Kidney epithelial cell (primary cell): Measurements from ENCODE around the gene ACTR3C. TPM values are rescaled to one million over a fixed set of nuclear protein-coding genes. Genes with fewer than 3 reads are reported as not detected.
A peak's percentile ranks its signal among the peaks of the same experiment; 100 is the strongest.
"Not testable (repeated sequence)": the region's sequence is repeated elsewhere in the genome, so short reads cannot be mapped to it uniquely, and the experiment has no call there.

Source experiments
- DNase-seq: peaks from one replicate; pipeline ENCODE4 v3.0.0-alpha.2; 2010; ENCODE audit warnings: low read depth
- H3K27me3 ChIP-seq: 2 replicates; pipeline ENCODE4 v1.6.0; 2011; ENCODE audit warnings: low read length; ENCODE audit not compliant: control insufficient read depth, insufficient read depth
- H3K36me3 ChIP-seq: 2 replicates; pipeline ENCODE4 v1.5.1; 2011; ENCODE audit warnings: low read length; ENCODE audit not compliant: control insufficient read depth, insufficient read depth
- H3K4me3 ChIP-seq: 2 replicates; pipeline ENCODE4 v1.5.1; 2011; ENCODE audit warnings: low read depth, mild to moderate bottlenecking, control low read depth, low read length
- total RNA-seq: library from RNA; depleted of rRNA; stranded (reverse); fragments of >200 nt; gene quantifications from 2 replicates; pipeline ENCODE4 v1.2.3, GENCODE V29; 2015
- TF ChIP-seq, protein P1 (sequence below): IDR thresholded peaks from 2 replicates; pipeline ENCODE4 v1.5.1; 2011; ENCODE audit warnings: mild to moderate bottlenecking, moderate library complexity, low read length, control low read depth, inconsistent platforms; ENCODE audit not compliant: insufficient read depth, poor library complexity, severe bottlenecking

The ACTR3C gene
- total RNA-seq, 1 donor from 2014 or later = 3.3 TPM

- no peak for DNase-seq
- Histone ChIP-seq H3K27me3 (no peaks in the 10 kb centered on the region), H3K4me3 (peak overlapping the region; percentile 61), H3K36me3 (no peaks in the 10 kb centered on the region)
- TF ChIP-seq, protein P1, sequence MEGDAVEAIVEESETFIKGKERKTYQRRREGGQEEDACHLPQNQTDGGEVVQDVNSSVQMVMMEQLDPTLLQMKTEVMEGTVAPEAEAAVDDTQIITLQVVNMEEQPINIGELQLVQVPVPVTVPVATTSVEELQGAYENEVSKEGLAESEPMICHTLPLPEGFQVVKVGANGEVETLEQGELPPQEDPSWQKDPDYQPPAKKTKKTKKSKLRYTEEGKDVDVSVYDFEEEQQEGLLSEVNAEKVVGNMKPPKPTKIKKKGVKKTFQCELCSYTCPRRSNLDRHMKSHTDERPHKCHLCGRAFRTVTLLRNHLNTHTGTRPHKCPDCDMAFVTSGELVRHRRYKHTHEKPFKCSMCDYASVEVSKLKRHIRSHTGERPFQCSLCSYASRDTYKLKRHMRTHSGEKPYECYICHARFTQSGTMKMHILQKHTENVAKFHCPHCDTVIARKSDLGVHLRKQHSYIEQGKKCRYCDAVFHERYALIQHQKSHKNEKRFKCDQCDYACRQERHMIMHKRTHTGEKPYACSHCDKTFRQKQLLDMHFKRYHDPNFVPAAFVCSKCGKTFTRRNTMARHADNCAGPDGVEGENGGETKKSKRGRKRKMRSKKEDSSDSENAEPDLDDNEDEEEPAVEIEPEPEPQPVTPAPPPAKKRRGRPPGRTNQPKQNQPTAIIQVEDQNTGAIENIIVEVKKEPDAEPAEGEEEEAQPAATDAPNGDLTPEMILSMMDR = no peak
Observed at GRCh38 chr7:150324373-150324961, 1.1 kb upstream of the ACTR3C start.

GRCh38 chr7:150323682-150324372 is 482 bp upstream of the ACTR3C start:
- DNase-seq = no peak
- peak overlapping the region; percentile 61 for H3K4me3 ChIP-seq
- TF ChIP-seq, protein P1 = no peak
- no peaks in the 10 kb centered on the region for H3K36me3 ChIP-seq
- no peaks in the 10 kb centered on the region for H3K27me3 ChIP-seq

GRCh38 chr7:150322114-150322832 is 1.1 kb downstream of the ACTR3C start:
- TF ChIP-seq, protein P1 = no peak
- DNase-seq = no peak
- Histone ChIP-seq H3K4me3 (peak overlapping the region; percentile 61), H3K27me3 (no peaks in the 10 kb centered on the region), H3K36me3 (no peaks in the 10 kb centered on the region)

GRCh38 chr7:150321788-150322113 is 1.6 kb downstream of the ACTR3C start:
- DNase-seq = no peak
- Histone ChIP-seq H3K4me3 (no peak overlapping the region), H3K27me3 (no peaks in the 10 kb centered on the region), H3K36me3 (no peaks in the 10 kb centered on the region)
- TF ChIP-seq, protein P1 = no peak

DNA sequence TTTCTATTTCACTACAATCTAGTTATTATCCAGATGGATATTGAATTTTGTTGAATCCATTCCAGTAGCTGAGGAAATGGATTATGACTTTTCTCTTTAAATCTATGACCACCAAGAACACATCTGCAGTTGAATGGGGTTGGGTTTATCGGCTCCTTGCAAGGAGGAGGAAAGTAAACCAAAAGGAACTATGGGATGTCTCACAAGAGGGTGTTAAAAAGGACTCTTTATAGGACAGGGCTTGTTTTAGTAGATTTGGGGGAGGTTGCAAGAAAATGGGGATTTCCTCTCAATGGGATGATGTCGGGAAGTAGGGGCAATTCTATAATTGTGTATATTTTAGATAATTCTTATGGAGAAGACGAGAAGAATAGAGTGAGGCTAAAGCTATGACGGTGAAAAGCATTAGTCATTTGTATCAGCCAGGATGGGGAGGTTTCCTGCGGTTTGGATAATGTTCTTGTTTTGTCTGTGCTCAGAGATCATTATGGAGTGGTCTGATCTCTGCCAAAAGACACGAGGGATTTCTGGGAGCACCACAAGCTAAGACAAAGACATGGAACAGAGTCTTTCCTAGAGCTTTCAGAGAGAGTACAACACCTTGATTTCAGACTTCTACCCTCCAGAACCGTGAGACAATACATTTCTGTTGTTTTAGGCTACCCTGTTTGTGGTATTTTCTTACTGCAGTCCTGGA is 5.4 kb downstream of the ACTR3C start:
- TF ChIP-seq, protein P1 = no peak
- H3K36me3 ChIP-seq = peaks cover 2% of the 10 kb centered on the region
- no peak for DNase-seq
- no peaks in the 10 kb centered on the region for H3K27me3 ChIP-seq
- H3K4me3 ChIP-seq = no peak overlapping the region

DNA sequence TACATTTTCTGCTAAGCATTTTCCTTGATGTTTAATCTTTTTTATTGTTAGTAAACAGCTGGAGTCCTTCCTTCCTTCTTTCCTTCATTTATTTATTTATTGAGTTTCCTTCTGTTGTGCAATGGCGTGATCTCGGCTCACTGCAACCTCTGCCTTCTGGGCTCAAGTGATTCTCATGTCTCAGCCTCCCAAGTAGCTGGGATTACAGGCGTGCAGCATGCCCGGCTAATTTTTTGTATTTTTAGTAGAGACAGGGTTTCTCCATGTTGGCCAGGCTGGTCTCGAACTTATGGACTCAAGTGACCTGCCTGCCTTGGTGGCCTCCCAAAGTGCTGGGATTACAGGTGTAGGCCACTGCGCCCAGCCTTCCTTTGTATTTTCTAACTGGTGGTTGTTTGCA is 6.4 kb downstream of the ACTR3C start:
- not testable (repeated sequence) for DNase-seq, H3K36me3 ChIP-seq, H3K4me3 ChIP-seq, H3K27me3 ChIP-seq
